H1 (cell line): ENCODE data around the gene BSND. TPM values are rescaled to one million over a fixed set of nuclear protein-coding genes. Genes with fewer than 3 reads are reported as not detected.

ENCODE experiments used
- CHD7 ChIP-seq: fragments of 300-600 bp; sonication (generic); IDR thresholded peaks from 2 replicates; pipeline ENCODE4 v1.7.1; 2012; ENCODE audit warnings: low read length, moderate library complexity, mild to moderate bottlenecking, inconsistent platforms; ENCODE audit not compliant: insufficient replicate concordance
- JUN ChIP-seq: IDR thresholded peaks from 2 replicates; pipeline ENCODE4 v1.6.1; 2011; ENCODE audit warnings: low read depth, mild to moderate bottlenecking, improper control_type of control experiment, low read length
- NRF1 ChIP-seq: IDR thresholded peaks from 2 replicates; pipeline ENCODE4 v1.6.1; 2011; ENCODE audit warnings: mild to moderate bottlenecking, low read depth, low read length, improper control_type of control experiment
- SAP30 ChIP-seq: fragments of 300-600 bp; sonication (generic); IDR thresholded peaks from 2 replicates; pipeline ENCODE4 v1.7.1; 2012; ENCODE audit warnings: low read length, moderate library complexity, mild to moderate bottlenecking, inconsistent platforms; ENCODE audit not compliant: insufficient read depth, insufficient replicate concordance
- polyA plus RNA-seq, 7 experiments: library from polyadenylated mRNA; depleted of rRNA in 3 of 7; stranded (reverse) in 5 of 7; unstranded in 2 of 7; fragments of >200 nt in 5 of 7; fragments of 200-250 nt in 2 of 7; gene quantifications; 1 replicate in 5 of 7; 2 replicates in 1 of 7; 4 replicates in 1 of 7; pipeline versions ENCODE4 v1.2.1 to v1.2.3, GENCODE V29; 2011 to 2013; ENCODE audit warnings: missing spikeins in 2 of 7, mixed read lengths in 2 of 7
- total RNA-seq: library from RNA; stranded (reverse); fragmentation: NEBNext Ultra II Directional; extraction: Animal tissue kit (Norgen Biotek cat#: 25700); gene quantifications from 2 replicates; pipeline ENCODE4 v1.2.1, GENCODE V29; 2021

The BSND gene
- total and polyA plus RNA-seq, 2 of the 8 experiments (the other 6 are each of a cell fraction or from before 2014, with no cell fraction given) = 0.43 to 0.68 TPM

- TF ChIP-seq CHD7 (no peak), JUN (no peak), NRF1 (no peak), SAP30 (no peak)
- TF ChIP-seq, all 59 proteins: peak for 0
Measured at GRCh38 chr1:55056632-55056992, 57.9 kb downstream of the BSND start (continued).
